ENCODE data around the gene BLACAT1. TPM values are rescaled to one million over a fixed set of nuclear protein-coding genes. Genes with fewer than 3 reads are reported as not detected.
"Not testable (repeated sequence)": the region's sequence is repeated elsewhere in the genome, so short reads cannot be mapped to it uniquely, and the experiment has no call there.

Gene BLACAT1
- total RNA-seq, 1 experiment from 2014 or later: not detected

DNA sequence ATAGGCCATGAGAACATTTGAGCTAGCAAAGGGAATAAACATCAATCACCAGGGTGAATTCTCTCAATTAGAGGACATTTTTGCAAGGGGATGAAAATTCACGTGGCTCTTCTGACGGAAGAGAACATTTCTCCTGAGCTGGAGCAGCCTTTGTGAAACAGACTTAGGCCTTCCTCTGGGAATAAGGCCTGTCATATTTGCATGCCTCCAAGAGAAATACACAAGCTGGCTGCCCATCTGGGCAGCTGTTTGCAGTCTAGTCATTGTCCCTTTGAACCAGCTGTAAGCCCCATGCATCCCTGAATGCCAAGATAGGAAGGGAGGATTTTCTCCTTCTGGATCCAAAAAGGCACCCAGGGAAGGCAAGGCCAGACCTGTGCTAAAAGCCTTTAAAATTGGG is 39.5 kb downstream of the BLACAT1 start:
- no peak overlapping the region for H3K4me3 ChIP-seq (ENCODE audit: low read length)
- no peaks in the 10 kb centered on the region for H3K36me3 ChIP-seq (ENCODE audit: insufficient read depth, low read length)
- no peaks in the 10 kb centered on the region for H4K20me1 ChIP-seq (ENCODE audit: insufficient read depth, low read depth, low read length)
- H3K9me3 ChIP-seq (ENCODE audit: low read length): no peaks in the 10 kb centered on the region
- no peak overlapping the region for H2AFZ ChIP-seq (ENCODE audit: low read length)
- no peak for DNase-seq
- H3K9me2 ChIP-seq (replicated peaks; ENCODE audit: insufficient read depth, low read length): no peaks in the 10 kb centered on the region
- no peak overlapping the region for H3K9ac ChIP-seq (ENCODE audit: low read length)
- H3K27ac ChIP-seq (ENCODE audit: low read length): no peak overlapping the region
- H3K27me3 ChIP-seq (ENCODE audit: low read length): no peaks in the 10 kb centered on the region
- H3K4me2 ChIP-seq (ENCODE audit: low read depth, low read length, poor library complexity, severe bottlenecking): no peak overlapping the region
- no peaks in the 10 kb centered on the region for H3K79me2 ChIP-seq (ENCODE audit: low read length)
- peaks cover 5% of the 10 kb centered on the region for H3K4me1 ChIP-seq (ENCODE audit: low read length)

DNA sequence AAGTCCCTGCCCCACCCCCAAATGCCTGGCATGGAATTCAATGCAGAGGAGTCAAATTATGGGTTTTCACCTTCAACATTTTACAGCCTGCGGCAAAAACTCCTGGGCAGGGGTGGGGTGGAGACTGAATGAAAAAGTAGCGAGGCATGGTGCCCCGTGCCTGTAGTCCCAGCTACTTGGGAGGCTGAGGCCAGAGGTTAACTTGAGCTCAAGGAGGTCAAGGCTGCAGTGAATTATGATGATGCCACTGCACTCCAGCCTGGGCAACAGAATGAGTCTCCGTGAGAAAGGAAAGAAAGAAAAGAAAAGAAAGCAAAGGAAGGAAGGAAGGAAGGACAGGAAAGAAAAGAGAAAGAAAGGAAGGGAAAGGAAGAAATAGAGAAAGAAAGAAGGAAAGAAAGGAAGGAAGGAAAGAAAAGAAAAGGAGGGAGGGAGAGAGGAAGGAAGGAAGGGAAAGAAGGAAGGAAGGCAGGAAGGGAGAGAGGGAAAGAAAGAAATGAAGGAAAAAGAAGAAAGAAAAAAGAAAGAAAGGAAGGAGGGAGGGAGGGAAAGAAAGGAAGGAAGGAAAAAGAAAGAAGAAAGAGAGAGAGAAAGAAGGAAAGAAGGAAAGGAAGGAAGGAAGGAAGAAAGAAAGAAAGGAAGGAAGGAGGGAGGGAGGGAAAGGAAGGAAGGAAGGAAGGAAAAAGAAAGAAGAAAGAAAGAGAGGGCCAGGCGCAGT is 45.1 kb downstream of the BLACAT1 start:
- no peak overlapping the region for H2AFZ ChIP-seq (ENCODE audit: low read length)
- H3K9me3 ChIP-seq (ENCODE audit: low read length): no peaks in the 10 kb centered on the region
- H3K27ac ChIP-seq (ENCODE audit: low read length): no peak overlapping the region
- no peaks in the 10 kb centered on the region for H4K20me1 ChIP-seq (ENCODE audit: insufficient read depth, low read depth, low read length)
- H3K4me3 ChIP-seq (ENCODE audit: low read length): no peak overlapping the region
- no peaks in the 10 kb centered on the region for H3K9me2 ChIP-seq (replicated peaks; ENCODE audit: insufficient read depth, low read length)
- no peaks in the 10 kb centered on the region for H3K27me3 ChIP-seq (ENCODE audit: low read length)
- no peak overlapping the region for H3K9ac ChIP-seq (ENCODE audit: low read length)
- H3K36me3 ChIP-seq (ENCODE audit: insufficient read depth, low read length): no peaks in the 10 kb centered on the region
- DNase-seq: no peak
- H3K4me1 ChIP-seq (ENCODE audit: low read length): no peaks in the 10 kb centered on the region
- H3K4me2 ChIP-seq (ENCODE audit: low read depth, low read length, poor library complexity, severe bottlenecking): no peak overlapping the region
- H3K79me2 ChIP-seq (ENCODE audit: low read length): no peaks in the 10 kb centered on the region

DNA sequence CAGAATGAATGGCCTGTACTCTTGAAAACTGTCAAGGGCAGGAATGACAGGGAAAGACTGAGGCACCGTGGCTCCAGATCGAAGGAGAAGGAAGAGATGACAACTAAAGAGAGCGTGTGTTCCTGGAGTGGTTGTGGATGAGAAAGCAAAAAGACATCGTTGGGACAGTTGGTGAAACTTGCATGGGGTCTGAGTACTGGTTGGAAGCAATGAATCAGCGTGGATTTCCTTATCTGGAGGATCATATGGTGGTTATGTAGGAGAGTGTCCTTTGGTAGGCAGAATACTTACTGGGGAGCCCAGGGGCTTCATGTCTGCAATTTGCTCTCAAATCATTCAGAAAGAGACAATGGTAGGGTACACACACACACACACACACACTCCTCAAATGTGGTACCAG is 47.9 kb downstream of the BLACAT1 start:
- Histone ChIP-seq H3K36me3 (ENCODE audit: insufficient read depth, low read length) (no peaks in the 10 kb centered on the region), H3K9me3 (ENCODE audit: low read length) (no peaks in the 10 kb centered on the region), H2AFZ (ENCODE audit: low read length) (no peak overlapping the region), H3K79me2 (ENCODE audit: low read length) (no peaks in the 10 kb centered on the region), H3K27me3 (ENCODE audit: low read length) (no peaks in the 10 kb centered on the region), H3K4me1 (ENCODE audit: low read length) (no peaks in the 10 kb centered on the region), H4K20me1 (ENCODE audit: insufficient read depth, low read depth, low read length) (no peaks in the 10 kb centered on the region), H3K27ac (ENCODE audit: low read length) (no peak overlapping the region), H3K9me2 (replicated peaks; ENCODE audit: insufficient read depth, low read length) (no peaks in the 10 kb centered on the region), H3K4me3 (ENCODE audit: low read length) (no peak overlapping the region), H3K9ac (ENCODE audit: low read length) (no peak overlapping the region), H3K4me2 (ENCODE audit: low read depth, low read length, poor library complexity, severe bottlenecking) (no peak overlapping the region)
- no peak for DNase-seq

DNA sequence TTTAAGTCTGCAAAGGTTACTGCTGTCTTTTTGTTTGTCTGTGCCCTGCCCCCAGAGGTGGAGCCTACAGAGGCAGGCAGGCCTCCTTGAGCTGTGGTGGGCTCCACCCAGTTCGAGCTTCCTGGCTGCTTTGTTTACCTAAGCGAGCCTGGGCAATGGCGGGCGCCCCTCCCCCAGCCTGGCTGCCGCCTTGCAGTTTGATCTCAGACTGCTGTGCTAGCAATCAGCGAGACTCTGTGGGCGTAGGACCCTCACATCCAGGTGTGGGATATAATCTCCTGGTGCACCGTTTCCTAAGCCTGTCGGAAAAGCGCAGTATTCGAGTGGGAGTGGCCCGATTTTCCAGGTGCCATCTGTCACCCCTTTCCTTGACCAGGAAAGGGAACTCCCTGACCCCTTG is 49.6 kb downstream of the BLACAT1 start:
- H3K9me2 ChIP-seq (replicated peaks; ENCODE audit: insufficient read depth, low read length); H3K36me3 ChIP-seq (ENCODE audit: insufficient read depth, low read length); DNase-seq; H3K27me3 ChIP-seq (ENCODE audit: low read length); H3K4me3 ChIP-seq (ENCODE audit: low read length); H3K4me2 ChIP-seq (ENCODE audit: low read depth, low read length, poor library complexity, severe bottlenecking); H3K9ac ChIP-seq (ENCODE audit: low read length); H3K9me3 ChIP-seq (ENCODE audit: low read length); H3K4me1 ChIP-seq (ENCODE audit: low read length); H4K20me1 ChIP-seq (ENCODE audit: insufficient read depth, low read depth, low read length); H2AFZ ChIP-seq (ENCODE audit: low read length); H3K27ac ChIP-seq (ENCODE audit: low read length); H3K79me2 ChIP-seq (ENCODE audit: low read length): not testable (repeated sequence)

Small RNA genes lying within 50 kb of the gene (small RNA-seq; reads per million reads assigned to genes)
- gene MIR135B: not detected

Other genes starting within 250 kb of the BLACAT1 start
- gene DSTYK, start 244.3 kb downstream of the BLACAT1 start, total RNA-seq (2014; rRNA removed; shearing (Covaris generic); ENCODE audit: low replicate concordance): 1.5 and 1.6 TPM in 2 replicates
- gene TMCC2, start 228.1 kb downstream of the BLACAT1 start, total RNA-seq (2014; rRNA removed; shearing (Covaris generic); ENCODE audit: low replicate concordance): 0.89 and 1.3 TPM in 2 replicates
- gene NUAK2, start 134.3 kb downstream of the BLACAT1 start, total RNA-seq (2014; rRNA removed; shearing (Covaris generic); ENCODE audit: low replicate concordance): 1.4 TPM in 2 replicates
- not detected in 2 replicates for gene KLHDC8A, start 99.1 kb downstream of the BLACAT1 start, total RNA-seq (2014; rRNA removed; shearing (Covaris generic); ENCODE audit: low replicate concordance)
- gene LEMD1, start 34.0 kb downstream of the BLACAT1 start, total RNA-seq (2014; rRNA removed; shearing (Covaris generic); ENCODE audit: low replicate concordance): not detected in 2 replicates
- gene CDK18, start 48.6 kb upstream of the BLACAT1 start, total RNA-seq (2014; rRNA removed; shearing (Covaris generic); ENCODE audit: low replicate concordance): 0.45 TPM in 1 of 2 replicates, not detected in the other
- 24.4 and 57.3 TPM in 2 replicates for gene ELK4, start 176.0 kb upstream of the BLACAT1 start, total RNA-seq (2014; rRNA removed; shearing (Covaris generic); ENCODE audit: low replicate concordance)
- not detected in 2 replicates for gene SLC45A3, start 224.5 kb upstream of the BLACAT1 start, total RNA-seq (2014; rRNA removed; shearing (Covaris generic); ENCODE audit: low replicate concordance)